UCSD-AML1 (cell line): Measurements from ENCODE around the gene FAT2.

Experiments used
- DNase-seq: peaks from one replicate; lab custom pipeline; 2025; ENCODE audit not compliant: unreplicated experiment; lab: John Stamatoyannopoulos, UW

The FAT2 gene, protein sequence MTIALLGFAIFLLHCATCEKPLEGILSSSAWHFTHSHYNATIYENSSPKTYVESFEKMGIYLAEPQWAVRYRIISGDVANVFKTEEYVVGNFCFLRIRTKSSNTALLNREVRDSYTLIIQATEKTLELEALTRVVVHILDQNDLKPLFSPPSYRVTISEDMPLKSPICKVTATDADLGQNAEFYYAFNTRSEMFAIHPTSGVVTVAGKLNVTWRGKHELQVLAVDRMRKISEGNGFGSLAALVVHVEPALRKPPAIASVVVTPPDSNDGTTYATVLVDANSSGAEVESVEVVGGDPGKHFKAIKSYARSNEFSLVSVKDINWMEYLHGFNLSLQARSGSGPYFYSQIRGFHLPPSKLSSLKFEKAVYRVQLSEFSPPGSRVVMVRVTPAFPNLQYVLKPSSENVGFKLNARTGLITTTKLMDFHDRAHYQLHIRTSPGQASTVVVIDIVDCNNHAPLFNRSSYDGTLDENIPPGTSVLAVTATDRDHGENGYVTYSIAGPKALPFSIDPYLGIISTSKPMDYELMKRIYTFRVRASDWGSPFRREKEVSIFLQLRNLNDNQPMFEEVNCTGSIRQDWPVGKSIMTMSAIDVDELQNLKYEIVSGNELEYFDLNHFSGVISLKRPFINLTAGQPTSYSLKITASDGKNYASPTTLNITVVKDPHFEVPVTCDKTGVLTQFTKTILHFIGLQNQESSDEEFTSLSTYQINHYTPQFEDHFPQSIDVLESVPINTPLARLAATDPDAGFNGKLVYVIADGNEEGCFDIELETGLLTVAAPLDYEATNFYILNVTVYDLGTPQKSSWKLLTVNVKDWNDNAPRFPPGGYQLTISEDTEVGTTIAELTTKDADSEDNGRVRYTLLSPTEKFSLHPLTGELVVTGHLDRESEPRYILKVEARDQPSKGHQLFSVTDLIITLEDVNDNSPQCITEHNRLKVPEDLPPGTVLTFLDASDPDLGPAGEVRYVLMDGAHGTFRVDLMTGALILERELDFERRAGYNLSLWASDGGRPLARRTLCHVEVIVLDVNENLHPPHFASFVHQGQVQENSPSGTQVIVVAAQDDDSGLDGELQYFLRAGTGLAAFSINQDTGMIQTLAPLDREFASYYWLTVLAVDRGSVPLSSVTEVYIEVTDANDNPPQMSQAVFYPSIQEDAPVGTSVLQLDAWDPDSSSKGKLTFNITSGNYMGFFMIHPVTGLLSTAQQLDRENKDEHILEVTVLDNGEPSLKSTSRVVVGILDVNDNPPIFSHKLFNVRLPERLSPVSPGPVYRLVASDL (N-terminal part only)

DNA sequence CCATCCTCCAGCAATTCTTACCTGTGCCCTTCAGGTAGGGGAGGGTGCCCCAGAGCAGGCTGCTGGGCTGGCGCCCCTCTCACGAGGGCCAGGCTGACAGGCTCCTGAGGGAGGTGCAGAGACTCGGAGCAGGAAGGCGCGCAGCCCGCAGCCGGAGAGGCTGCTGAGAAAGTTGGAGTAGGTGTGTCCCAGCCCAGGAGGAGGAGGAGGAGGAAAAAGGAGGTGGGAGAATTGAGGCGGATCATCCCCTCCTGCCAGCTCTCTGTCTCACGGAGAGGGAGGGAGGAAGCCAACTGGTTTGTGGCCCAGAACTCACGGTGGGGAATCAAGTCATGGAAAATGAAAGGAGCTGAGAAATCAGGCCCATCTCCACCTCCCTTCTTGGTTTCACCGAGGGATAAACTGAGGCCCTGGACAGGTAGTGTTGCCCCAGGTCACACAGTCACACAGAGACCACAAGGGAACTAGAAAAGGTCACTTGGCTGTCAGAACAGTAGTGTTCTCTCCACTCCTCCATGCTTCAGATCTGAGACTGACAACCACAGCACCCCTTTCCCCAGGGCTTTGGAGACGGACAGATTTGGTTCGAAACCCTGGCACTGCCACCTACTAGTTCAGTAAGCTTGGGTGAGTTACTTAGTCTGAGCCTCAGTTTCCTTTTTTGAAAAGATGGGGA, at the start of gene FAT2:
Gene FAT2, minus strand, starts transcription at position 188 of the 676 bp plus-strand sequence. CDS start 22,400 bp downstream, outside the sequence.
- no peak for DNase-seq

DNA sequence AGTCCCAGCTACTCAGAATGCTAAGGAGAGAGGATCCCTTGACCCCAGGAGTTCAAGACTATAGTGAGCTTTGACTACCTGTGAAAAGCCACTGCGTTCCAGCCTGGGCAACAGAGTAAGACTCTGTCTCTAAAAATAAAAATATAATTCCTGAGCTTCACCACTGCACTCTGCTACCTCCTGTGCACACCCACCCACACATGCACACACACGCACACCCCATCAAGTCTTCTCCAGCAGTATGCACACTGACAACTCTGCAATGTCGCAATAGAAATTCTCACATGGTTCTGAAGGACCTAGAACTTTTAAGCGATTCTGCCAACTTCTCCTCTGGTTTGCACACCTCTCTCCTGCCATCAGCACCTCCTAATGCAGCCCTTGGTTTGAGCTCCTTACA, 47.5 kb upstream of the FAT2 start:
- DNase-seq = no peak

DNA sequence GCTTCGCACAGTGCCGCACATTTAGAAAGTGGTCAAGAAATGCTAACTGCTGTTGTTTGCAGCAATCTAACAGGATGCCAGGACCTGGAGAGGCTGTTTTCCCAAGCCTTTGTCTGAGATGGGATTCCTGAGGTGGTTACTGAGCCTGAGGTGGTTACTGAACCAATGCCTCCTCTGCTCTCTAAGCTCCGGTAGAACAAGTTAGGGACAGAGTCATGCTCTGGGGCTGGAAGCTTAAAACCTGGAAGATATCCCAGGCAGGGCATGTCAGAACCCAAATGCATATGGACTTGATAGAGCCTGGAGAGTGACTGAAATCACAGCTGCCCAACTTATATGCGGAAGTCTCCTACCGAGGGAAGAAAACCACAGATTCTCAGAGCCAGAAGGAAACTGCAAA, 46.5 kb upstream of the FAT2 start:
- no peak for DNase-seq

DNA sequence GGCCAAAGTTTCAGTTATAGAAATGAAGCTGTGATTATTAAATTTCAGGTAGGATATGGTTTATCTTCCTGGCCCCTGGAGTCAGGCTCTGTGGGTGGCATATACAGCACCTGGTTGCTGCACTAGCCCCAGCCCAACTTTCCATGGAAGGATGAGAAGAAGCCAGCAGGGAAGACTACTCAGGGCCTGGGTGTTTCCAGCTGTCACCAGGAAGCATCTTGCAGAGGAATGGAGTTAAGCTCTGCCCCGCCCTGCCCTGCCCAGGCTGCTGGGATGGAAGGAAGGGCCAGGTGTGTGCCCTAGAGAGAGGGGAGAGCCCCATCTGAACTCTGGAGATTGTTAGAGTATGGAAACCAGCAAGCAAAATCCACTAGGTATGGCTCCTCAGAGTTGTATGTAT, 42.8 kb upstream of the FAT2 start:
- no peak for DNase-seq

DNA sequence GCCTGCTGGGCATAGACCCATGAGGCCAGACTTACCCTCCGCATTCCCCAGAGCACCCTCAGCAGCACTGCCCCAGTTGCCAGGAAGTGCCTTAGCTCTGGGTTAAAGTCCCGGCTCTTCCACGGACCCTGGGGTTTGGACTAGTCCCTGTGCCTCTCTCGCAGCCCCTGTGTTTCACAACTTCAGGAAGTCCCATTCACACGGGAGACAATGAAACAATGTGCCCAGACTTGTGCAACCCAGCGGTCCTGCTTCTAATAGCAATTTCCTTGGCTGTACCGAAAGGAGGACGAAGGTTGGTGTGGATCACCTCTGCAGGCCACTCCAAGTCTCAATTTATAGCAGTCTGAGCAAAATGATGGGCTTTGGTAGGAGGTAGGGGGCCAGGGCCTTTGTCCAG, 41.8 kb upstream of the FAT2 start:
- no peak for DNase-seq

DNA sequence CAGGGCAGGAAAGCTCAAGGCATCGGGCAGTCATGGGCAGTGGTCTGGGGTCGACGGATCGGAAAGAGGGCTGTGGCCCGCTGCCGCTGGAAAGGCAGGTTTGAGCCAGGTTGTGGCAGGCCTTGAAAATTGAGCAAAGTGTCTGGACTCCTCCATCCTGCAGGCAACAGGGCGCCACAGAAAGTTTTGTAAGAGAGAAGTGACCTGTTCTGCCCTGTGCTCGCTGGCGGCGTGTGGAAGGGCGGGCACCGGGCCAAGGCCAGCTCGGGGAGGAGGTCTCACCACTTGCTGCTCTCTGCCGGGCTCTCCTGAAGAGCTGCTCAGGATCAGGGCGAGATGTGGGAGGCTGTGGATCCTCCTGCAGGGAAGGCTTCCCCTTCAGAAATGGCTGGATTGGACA, 41.4 kb upstream of the FAT2 start:
- DNase-seq = no peak

DNA sequence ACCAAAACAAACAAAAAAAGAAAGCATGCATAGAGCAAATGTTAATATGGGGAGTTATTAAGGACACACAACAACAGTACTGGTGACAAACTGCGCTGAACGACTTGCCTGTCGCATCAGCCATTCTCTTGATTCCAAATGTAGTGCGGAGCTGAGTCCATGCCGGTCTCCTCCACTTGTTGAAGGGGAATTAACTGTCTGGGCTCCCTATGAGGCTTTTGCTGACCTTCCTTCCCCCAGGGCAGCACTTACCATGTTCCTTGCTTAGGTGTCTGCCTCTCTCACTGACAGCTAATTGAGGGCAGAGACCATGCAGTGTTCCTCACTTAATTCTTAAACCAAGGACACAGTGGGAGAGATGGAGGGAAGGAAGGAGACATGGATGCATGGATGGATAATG, 40.8 kb upstream of the FAT2 start:
- DNase-seq = no peak

DNA sequence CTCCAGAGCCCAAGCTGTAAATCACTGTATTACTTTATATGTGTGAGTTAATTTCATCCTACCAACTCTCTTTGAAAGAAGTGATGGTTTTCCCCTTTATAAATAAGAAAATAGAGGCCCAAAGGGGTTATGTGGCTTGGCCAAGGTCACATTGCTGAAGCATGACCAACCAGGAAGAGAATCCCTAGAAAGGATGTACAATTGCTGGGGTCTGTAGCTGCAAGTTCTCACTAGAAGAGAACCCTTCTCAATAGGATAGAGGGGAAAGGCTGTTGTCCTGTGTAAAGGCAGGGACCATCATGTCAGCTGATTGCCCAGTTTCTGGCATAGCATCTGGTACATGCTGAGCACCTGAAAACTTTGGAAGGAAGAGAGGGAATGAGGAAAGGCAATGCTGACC, 39.0 kb upstream of the FAT2 start:
- no peak for DNase-seq

DNA sequence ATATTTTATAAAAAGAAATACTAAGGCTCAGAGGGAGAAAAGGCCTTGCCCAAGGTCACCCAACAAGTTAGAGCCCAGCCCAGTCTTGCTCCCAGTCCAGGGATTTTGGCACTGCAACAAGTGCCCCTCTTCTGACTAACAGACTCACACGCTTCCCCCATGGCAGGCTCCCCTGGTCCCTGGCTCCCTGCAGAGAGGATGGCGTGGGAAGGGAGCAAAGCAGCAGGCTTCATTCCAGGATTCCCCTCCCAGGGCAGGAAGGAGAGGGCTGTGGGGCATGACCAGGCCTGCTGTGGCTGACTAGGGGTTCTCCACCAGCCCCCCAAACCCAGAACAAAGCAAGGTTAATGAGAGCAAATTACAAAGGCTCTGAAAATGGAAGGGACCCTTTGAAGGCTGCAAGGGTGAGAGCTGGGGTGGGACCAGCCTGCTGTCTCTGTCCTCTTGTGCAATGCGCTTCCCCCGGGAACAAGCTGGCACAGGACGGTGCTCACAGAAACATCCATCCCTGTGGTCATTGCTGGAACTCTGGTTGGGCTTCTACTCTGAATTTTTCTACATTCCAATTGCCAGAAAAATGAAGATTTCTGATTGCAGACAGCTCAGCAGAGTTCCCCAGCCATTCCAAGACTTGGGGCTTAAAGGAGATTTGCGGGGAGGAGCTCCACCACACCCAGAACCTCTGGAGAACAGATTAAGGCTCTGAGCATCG, 37.1 kb upstream of the FAT2 start:
- no peak for DNase-seq

DNA sequence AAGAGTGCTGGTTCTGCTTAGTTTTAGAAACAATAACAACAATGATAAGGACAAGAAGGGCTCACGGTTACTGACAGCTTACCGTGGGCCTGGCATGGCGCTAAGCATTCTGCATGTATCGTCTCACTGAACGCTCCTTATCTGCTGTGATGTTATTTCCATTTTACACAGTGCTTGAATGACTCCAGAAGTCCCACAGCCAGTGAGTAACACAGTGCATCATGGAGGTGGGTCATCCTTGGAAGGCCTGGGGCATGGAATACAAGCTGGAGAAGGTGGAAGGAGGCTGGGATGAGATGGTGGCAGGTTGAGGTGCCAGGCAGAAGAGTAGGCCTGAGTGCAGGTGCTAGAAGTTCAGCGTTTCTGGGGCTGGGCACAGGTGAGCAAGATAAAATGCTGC, 36.5 kb upstream of the FAT2 start:
- DNase-seq = no peak

DNA sequence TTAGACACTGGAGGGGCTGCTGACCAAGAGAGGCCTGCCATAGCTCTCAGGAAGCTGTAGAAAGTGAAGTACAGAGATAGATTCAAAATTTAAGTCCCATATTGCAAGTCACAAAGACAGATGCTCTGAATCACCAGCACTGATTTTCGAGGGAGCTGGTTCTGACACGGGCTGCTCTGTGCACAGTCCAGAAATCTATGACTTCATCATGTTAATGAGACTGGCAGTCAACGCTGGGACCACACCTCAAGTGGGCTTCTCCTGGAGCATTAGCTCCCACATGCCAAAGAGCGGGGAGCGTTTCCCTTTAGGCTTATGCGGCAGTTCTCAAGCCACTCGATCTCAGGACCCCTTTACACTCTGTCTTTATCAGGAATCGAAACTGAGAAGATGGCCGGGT, 34.2 kb upstream of the FAT2 start:
- DNase-seq = no peak

DNA sequence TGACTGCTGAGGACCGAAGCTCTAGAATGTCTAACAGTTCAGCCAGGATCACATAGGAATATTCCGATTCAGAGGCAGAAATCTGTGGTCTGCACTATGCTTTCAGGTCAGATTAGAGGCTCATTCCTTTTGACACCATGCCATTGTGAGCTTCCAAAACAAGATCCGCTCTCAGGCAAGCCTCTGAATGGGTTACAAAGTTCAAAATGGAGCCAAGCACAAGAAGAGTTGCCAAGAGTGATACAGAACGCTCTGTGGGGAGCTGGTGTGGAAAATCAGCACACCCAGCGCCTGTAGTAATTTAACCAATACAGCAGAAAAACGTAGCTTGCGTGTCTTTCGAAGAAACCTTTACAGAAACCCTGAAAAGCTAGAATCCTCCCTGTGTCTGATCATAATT, 33.3 kb upstream of the FAT2 start:
- DNase-seq = no peak

DNA sequence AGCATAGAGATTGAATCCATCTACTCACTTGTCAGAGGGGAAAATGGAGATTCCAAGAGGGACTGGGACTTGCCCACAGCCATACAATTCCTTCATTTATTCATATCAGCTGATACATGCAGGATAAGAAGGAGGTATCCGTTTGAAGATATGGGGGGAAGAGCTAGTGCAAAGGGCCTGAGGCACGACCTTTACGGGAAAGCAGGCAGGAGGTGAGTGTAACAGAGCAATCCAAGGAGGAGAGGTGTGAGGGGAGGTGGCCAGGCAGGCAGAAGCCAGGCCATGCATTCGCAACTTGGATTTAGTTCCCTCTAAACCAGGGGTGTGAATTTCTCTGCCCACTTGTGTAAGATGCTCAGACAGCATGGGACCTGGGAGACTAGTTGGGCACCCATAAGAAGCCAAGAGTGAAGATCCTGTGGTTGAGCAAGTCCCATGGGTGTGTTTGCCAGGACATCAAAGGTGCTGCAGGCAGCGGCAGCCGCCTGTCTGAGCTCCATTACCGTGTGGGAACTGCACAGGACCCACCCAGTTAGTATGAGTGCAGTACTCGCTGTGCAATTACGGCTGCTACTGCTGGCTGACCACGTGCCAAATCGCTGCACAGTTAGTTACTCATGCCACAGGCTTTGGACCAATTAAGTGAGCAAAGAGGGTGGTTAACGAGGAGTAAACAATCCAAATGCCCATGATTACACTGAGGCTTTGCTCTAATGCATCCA, 31.4 kb upstream of the FAT2 start:
- DNase-seq = no peak

DNA sequence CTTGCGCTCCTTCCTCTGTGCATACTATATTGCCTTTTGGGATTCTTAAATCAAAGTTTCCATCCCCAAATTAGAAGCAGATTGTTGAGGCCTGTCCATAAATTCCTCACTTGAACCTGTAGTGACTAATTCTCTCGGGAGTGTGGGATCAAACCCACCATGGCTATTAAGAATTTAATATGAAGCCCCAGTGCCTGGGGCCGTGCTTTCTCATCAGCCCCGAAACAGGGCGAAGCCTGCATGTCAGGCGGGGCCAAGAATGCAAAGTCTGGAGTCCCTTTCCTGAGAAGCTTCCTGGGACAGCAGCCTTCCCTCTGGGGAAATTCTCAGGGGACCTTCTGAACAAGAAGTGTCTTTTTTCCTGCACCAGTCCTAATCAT, 29.3 kb upstream of the FAT2 start:
- no peak for DNase-seq

DNA sequence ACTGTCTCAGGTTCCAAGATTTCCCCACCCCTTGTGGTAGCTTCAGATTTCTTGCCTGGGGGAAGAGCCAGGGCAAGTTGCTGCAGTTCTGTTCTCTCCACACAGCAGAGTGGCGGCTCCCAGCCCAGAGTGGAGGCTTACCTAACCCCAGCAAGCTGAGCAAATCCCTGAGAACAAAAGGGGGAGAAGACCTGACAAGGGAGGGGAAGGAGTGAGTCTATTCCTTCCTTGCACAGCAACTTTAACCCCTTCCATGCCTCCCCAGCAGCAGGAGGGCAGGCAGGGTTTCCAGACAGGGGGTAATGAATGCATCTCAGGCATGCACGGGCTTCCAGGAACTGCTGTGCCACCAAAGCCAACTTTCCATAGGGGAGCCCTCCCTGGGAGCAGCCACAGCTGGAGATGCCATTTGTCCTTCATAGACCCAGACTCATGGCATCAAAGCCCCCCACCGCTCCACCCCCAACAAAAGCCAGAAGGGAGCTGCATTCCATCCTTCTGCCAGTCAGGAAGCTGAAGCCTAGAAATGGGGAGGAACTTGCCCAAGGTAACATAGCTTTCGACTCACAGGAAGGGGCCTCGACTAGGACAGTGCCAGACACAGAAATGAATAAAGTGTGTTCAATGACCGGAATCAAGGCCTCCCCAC, 28.8 kb upstream of the FAT2 start:
- no peak for DNase-seq

DNA sequence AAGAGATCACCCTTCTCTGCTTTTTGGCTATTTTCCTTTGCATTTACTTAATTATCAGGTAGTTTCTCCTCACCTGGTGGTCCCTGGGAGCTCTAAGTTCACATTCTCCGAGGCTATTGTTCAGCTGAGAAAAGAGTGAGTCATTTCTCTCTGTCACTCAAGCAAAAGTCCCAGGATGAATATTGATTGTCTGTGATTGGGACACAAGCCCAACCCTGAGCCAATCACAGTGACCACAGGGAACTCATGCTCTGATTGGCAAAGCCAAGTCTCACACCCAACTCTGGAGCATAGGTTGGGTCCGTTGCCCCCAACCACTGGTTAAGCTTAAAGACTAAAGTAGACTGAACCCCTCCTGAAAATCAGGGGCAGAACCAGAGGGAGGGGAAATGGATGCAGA, 27.8 kb upstream of the FAT2 start:
- no peak for DNase-seq

DNA sequence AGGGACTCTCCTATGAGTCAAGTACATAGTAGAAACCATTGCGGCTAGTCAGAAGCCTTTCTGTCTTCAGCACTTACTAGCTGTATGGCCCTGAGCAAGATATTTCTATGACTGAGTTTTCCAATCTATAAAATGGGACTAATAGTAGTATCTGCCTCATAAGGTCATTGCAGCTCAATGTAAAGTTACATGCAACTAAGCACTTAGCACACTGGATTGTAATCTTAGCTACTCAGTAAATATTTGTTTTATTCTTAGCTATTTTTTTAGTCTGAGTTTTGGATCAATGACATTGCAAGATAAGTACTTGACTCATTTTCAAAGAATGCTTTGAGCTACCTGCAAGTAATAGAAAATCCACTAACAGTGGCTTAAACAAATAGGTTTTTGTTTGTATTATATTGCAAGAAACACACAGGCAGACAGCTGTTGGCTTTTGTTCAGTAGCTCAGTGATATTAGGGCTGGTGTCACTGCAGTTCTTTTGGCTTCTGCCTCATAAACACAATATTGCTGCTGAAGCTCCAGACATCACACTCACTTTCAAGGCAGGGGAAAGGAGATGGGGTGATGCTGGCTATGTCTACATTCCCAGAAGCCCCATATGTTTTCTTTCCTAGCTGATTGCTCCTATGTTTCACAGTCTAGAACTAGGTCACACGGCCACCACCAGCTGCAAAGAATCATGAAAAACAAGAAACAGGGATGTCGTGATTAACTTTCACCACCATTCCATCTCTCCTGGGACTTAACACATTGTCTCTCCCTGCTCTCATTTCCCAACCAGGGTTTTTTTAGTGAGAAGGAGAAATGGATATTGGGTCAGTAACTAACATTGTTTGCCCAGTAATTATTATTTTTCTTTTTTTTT, 26.9 kb upstream of the FAT2 start:
- no peak for DNase-seq

DNA sequence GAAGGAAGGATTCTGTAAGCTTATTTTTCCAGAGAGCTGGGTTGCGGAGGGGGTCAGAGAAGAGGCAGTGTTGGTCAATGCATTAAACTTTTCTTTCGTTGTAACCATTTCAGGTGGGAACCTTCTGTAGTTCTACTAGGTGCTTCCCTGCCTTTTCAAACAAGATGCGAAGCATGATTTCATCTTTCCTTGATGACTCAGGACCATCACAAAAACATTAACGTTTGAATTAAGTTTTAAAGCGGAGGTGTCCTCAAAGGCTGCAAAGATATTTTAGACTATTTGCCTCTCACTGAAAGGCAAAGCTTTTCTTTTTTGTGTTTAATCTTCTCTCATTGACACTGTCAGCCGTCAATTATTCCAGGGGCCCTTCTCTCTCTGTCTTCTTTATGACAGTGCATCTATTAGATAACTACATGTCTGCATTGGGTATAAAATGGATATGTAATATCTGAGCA, 26.3 kb upstream of the FAT2 start:
- no peak for DNase-seq
